Suprapubic skin (tissue), 4 donors: ENCODE results near the gene FGD5. TPM values are rescaled to one million over a fixed set of nuclear protein-coding genes. Genes with fewer than 3 reads are reported as not detected.

Experiments
- DNase-seq, 2 donors: peaks; one replicate each; pipeline ENCODE4 v3.0.0-alpha.2; 2019; ENCODE audit warnings: low spot score in 2 of 2
- H3K27ac ChIP-seq: fragments of 200-600 bp; sonication (generic); one replicate; pipeline ENCODE4 v1.5.1; 2019
- H3K27me3 ChIP-seq: fragments of 200-600 bp; sonication (generic); one replicate; pipeline ENCODE4 v1.5.1; 2019
- H3K36me3 ChIP-seq: fragments of 200-600 bp; sonication (generic); one replicate; pipeline ENCODE4 v1.5.1; 2019
- H3K4me1 ChIP-seq: fragments of 200-600 bp; sonication (generic); one replicate; pipeline ENCODE4 v1.5.1; 2019
- H3K4me3 ChIP-seq: fragments of 200-600 bp; sonication (generic); one replicate; pipeline ENCODE4 v1.5.1; 2019; ENCODE audit warnings: mild to moderate bottlenecking
- H3K9me3 ChIP-seq: fragments of 200-600 bp; sonication (generic); one replicate; pipeline ENCODE4 v1.5.1; 2019
- CTCF ChIP-seq, 2 donors: fragments of 200-600 bp in 1 of 2; fragments of 450-650 bp in 1 of 2; sonication (generic) in 1 of 2; IDR thresholded peaks; one replicate each; pipeline ENCODE4 v1.5.1; 2016 to 2019; ENCODE audit warnings: antibody characterized with exemption in 2 of 2, mild to moderate bottlenecking in 1 of 2, moderate library complexity in 1 of 2
- EP300 ChIP-seq: sonication (generic); formaldehyde crosslinking; IDR thresholded peaks from one replicate; pipeline ENCODE4 v1.6.1; 2017; ENCODE audit warnings: antibody characterized with exemption
- POLR2A ChIP-seq, 2 donors: fragments of 450-650 bp; IDR thresholded peaks; one replicate each; pipeline ENCODE4 v1.6.1; 2017; ENCODE audit warnings: antibody characterized with exemption in 2 of 2, mild to moderate bottlenecking in 2 of 2, moderate library complexity in 2 of 2
- POLR2AphosphoS5 ChIP-seq, 3 donors: sonication (generic); formaldehyde crosslinking; IDR thresholded peaks; one replicate each; pipeline ENCODE4 v1.6.1; 2017; ENCODE audit warnings: antibody characterized with exemption in 3 of 3
- WGBS: methylation state at CpG from one replicate; pipeline ENCODE4 v1.1.5; 2018; 5-methylcytosine and 5-hydroxymethylcytosine counted together
- total RNA-seq, 4 donors: library from RNA; depleted of rRNA; stranded (reverse); fragments of >200 nt; gene quantifications; one replicate each; pipeline ENCODE4 v1.1.0, GENCODE V29; 2016

FGD5 gene
- total RNA-seq, 4 donors from 2014 or later = 2.8 to 15.5 (median 7.1) TPM

- 55% methylated on average over 14 of the region's 15 CpGs for WGBS
- peak overlapping the region; percentile 76 for H3K27ac ChIP-seq
- TF ChIP-seq CTCF (IDR thresholded peaks at IDR 0.05) = no peak
- no peak for TF ChIP-seq EP300
- no peak for TF ChIP-seq POLR2A (IDR thresholded peaks at IDR 0.05)
- TF ChIP-seq POLR2AphosphoS5 (IDR thresholded peaks at IDR 0.05) = no peak
- H3K36me3 ChIP-seq = no peaks in the 10 kb centered on the region
- no peaks in the 10 kb centered on the region for H3K27me3 ChIP-seq
- no peak overlapping the region for H3K4me3 ChIP-seq
- no peaks in the 10 kb centered on the region for H3K9me3 ChIP-seq
- peaks cover 12% of the 10 kb centered on the region for H3K4me1 ChIP-seq
- peak in 1 of 2 donors; percentile 71 for DNase-seq
Observed at GRCh38 chr3:14853271-14853951, 34.6 kb downstream of the FGD5 start.

- no peak for TF ChIP-seq CTCF (IDR thresholded peaks at IDR 0.05)
- TF ChIP-seq EP300 = no peak
- TF ChIP-seq POLR2AphosphoS5 (IDR thresholded peaks at IDR 0.05) = no peak
- no peak for TF ChIP-seq POLR2A (IDR thresholded peaks at IDR 0.05)
- no peak for DNase-seq
- peaks cover 13% of the 10 kb centered on the region for H3K4me1 ChIP-seq
- no peaks in the 10 kb centered on the region for H3K9me3 ChIP-seq
- H3K4me3 ChIP-seq = no peak overlapping the region
- H3K36me3 ChIP-seq = no peaks in the 10 kb centered on the region
- H3K27ac ChIP-seq = no peak overlapping the region
- 72% methylated on average over 3 of the region's 3 CpGs for WGBS
- no peaks in the 10 kb centered on the region for H3K27me3 ChIP-seq
Observed at GRCh38 chr3:14857506-14857905, 38.7 kb downstream of the FGD5 start.

GRCh38 chr3:14858105-14858504, 39.3 kb downstream of the FGD5 start:
- Histone ChIP-seq H3K36me3 (no peaks in the 10 kb centered on the region), H3K27me3 (no peaks in the 10 kb centered on the region), H3K4me1 (peaks cover 18% of the 10 kb centered on the region), H3K9me3 (no peaks in the 10 kb centered on the region), H3K27ac (no peak overlapping the region), H3K4me3 (no peak overlapping the region)
- peak in 1 of 2 donors; percentile 19 for DNase-seq
- whole genome bisulfite sequencing = 65% methylated on average over 1 of the region's 1 CpG
- TF ChIP-seq EP300 = no peak
- no peak for TF ChIP-seq CTCF (IDR thresholded peaks at IDR 0.05)
- no peak for TF ChIP-seq POLR2AphosphoS5 (IDR thresholded peaks at IDR 0.05)
- no peak for TF ChIP-seq POLR2A (IDR thresholded peaks at IDR 0.05)

- H3K9me3 ChIP-seq = no peaks in the 10 kb centered on the region
- H3K36me3 ChIP-seq = no peaks in the 10 kb centered on the region
- no peaks in the 10 kb centered on the region for H3K27me3 ChIP-seq
- peak in 1 of 2 donors; percentile 40 for DNase-seq
- H3K27ac ChIP-seq = no peak overlapping the region
- no peak overlapping the region for H3K4me3 ChIP-seq
- TF ChIP-seq CTCF (IDR thresholded peaks at IDR 0.05) (no peak), POLR2AphosphoS5 (IDR thresholded peaks at IDR 0.05) (no peak), EP300 (no peak), POLR2A (IDR thresholded peaks at IDR 0.05) (no peak)
- WGBS = 85% methylated on average over 4 of the region's 4 CpGs
- peaks cover 25% of the 10 kb centered on the region for H3K4me1 ChIP-seq
Observed at GRCh38 chr3:14859880-14860279, 41.1 kb downstream of the FGD5 start.

- peaks cover 25% of the 10 kb centered on the region for H3K4me1 ChIP-seq
- H3K27me3 ChIP-seq = no peaks in the 10 kb centered on the region
- 32% methylated on average over 7 of the region's 7 CpGs for WGBS
- TF ChIP-seq POLR2AphosphoS5 (IDR thresholded peaks at IDR 0.05) (no peak), CTCF (IDR thresholded peaks at IDR 0.05) (no peak), EP300 (no peak), POLR2A (IDR thresholded peaks at IDR 0.05) (no peak)
- no peaks in the 10 kb centered on the region for H3K9me3 ChIP-seq
- H3K36me3 ChIP-seq = no peaks in the 10 kb centered on the region
- peak in 1 of 2 donors; percentile 22 for DNase-seq
- peak overlapping the region; percentile 54 for H3K27ac ChIP-seq
- H3K4me3 ChIP-seq = no peak overlapping the region
Observed at GRCh38 chr3:14861031-14861430, 42.3 kb downstream of the FGD5 start.
